ENCODE measurements around the gene DPP6.

Gene DPP6

GRCh38 chr7:154584352-154585252 lies 532.4 kb downstream of the DPP6 start:
- DNase-seq = peak in 10 of 56 donors; percentile 16 to 58 (median 30)

GRCh38 chr7:154587792-154588191 lies 535.6 kb downstream of the DPP6 start:
- DNase-seq = peak in 3 of 56 donors; percentile 12 to 29 (median 23)

GRCh38 chr7:154591544-154591943 lies 539.3 kb downstream of the DPP6 start:
- DNase-seq = peak in 49 of 56 donors; percentile 16 to 86 (median 59)

GRCh38 chr7:154592388-154592787 lies 540.2 kb downstream of the DPP6 start:
- DNase-seq = peak in 2 of 56 donors; percentile 21 to 24

GRCh38 chr7:154598396-154598795 lies 546.2 kb downstream of the DPP6 start:
- peak in 1 of 56 donors; percentile 7 for DNase-seq

- no peak for DNase-seq
Measured at GRCh38 chr7:154598864-154599263, 546.7 kb downstream of the DPP6 start.

- no peak for DNase-seq
Measured at GRCh38 chr7:154610903-154611302, 558.7 kb downstream of the DPP6 start.

- DNase-seq = no peak
Measured at GRCh38 chr7:154613811-154614210, 561.6 kb downstream of the DPP6 start.

GRCh38 chr7:154620141-154620755 lies 568.0 kb downstream of the DPP6 start:
- DNase-seq = no peak

GRCh38 chr7:154623399-154623798 lies 571.2 kb downstream of the DPP6 start:
- no peak for DNase-seq

- DNase-seq = peak in 1 of 56 donors; percentile 26
Measured at GRCh38 chr7:154627646-154628290, 575.6 kb downstream of the DPP6 start.

- no peak for DNase-seq
Measured at GRCh38 chr7:154628556-154628955, 576.4 kb downstream of the DPP6 start.

GRCh38 chr7:154631162-154631561 lies 579.0 kb downstream of the DPP6 start:
- no peak for DNase-seq

- no peak for DNase-seq
Measured at GRCh38 chr7:154633641-154634040, 581.4 kb downstream of the DPP6 start.

- DNase-seq = peak in 1 of 56 donors; percentile 12
Measured at GRCh38 chr7:154638286-154638685, 586.1 kb downstream of the DPP6 start.

- DNase-seq = peak in 24 of 56 donors; percentile 3 to 58 (median 24)
Measured at GRCh38 chr7:154640266-154640865, 588.2 kb downstream of the DPP6 start.

- DNase-seq = no peak
Measured at GRCh38 chr7:154640917-154641316, 588.7 kb downstream of the DPP6 start.

- DNase-seq = no peak
Measured at GRCh38 chr7:154644366-154644765, 592.2 kb downstream of the DPP6 start.

GRCh38 chr7:154646126-154647013 lies 594.2 kb downstream of the DPP6 start:
- DNase-seq = no peak

GRCh38 chr7:154647625-154648024 lies 595.4 kb downstream of the DPP6 start:
- no peak for DNase-seq

GRCh38 chr7:154649015-154649414 lies 596.8 kb downstream of the DPP6 start:
- no peak for DNase-seq

Measured in amygdala (tissue), 56 donors.